GM12892 (cell line): ENCODE results near the gene GLRX3.

Source experiments
- POLR2AphosphoS5 ChIP-seq: IDR thresholded peaks from 2 replicates; pipeline ENCODE4 v1.6.1; 2011; ENCODE audit warnings: low read depth, low read length, control low read depth
- TAF1 ChIP-seq: IDR thresholded peaks from 2 replicates; pipeline ENCODE4 v1.6.1; 2011; ENCODE audit warnings: low read depth, mild to moderate bottlenecking, control low read depth, low read length, borderline replicate concordance

- TF ChIP-seq POLR2AphosphoS5 = no peak
- TF ChIP-seq TAF1 = no peak
These were observed 53.4 kb downstream of the GLRX3 start for GRCh38 chr10:130189608-130190054.
